Activated CD4-positive, alpha-beta T cell treated with anti-CD3 and anti-CD28 coated beads, Interleukin-2, Interleukin-4, amounts not matched to agents 100 ng/mL and 50 ng/mL, durations not matched to agents 16 hours and 8 hours (primary cell): ENCODE measurements around the gene SP2.

Experiments used
- DNase-seq: peaks from one replicate; pipeline ENCODE4 v3.0.0-alpha.2; 2020; ENCODE audit warnings: low spot score

The SP2 gene

DNA sequence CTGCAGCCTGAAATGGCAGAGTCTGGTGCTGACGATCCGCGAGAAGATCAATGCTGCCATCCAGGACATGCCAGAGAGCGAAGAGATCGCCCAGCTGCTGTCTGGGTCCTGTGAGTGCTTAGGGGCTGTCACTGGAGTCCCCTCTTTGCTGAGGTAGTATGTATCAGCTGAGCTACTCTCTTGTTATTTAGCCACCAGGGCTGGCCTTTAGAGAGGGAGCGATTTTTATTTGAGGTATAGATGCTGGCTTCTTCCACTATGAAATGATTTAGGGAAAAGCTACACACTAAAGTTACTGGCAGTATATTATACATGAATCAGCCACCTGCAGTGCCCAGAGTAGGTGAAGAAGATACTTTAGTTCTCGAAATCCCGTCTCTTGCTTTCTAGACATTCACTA is 77.5 kb downstream of the SP2 start:
- no peak for DNase-seq

DNA sequence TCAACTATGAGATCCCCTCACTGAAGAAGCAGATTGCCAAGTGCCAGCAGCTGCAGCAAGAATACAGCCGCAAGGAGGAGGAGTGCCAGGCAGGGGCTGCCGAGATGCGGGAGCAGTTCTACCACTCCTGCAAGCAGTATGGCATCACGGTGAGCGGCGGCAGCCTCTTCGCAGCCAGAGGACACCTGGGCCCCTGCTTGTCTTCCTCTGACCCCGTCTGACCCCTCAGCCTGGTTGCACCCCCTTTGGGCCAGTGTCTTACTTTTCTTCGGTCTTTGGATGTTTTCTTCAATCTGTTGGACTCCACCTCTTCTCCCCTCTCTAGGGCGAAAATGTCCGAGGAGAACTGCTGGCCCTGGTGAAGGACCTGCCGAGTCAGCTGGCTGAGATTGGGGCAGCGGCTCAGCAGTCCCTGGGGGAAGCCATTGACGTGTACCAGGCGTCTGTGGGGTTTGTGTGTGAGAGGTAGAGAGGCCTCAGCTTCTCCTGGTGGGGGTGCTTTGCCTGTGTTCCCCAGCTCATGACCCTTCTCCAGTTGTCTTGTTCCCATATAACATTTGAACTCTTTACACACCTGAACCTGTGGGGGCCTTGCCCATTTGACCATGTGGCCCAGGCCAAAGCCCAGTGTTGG is 79.3 kb downstream of the SP2 start:
- DNase-seq, result no peak

DNA sequence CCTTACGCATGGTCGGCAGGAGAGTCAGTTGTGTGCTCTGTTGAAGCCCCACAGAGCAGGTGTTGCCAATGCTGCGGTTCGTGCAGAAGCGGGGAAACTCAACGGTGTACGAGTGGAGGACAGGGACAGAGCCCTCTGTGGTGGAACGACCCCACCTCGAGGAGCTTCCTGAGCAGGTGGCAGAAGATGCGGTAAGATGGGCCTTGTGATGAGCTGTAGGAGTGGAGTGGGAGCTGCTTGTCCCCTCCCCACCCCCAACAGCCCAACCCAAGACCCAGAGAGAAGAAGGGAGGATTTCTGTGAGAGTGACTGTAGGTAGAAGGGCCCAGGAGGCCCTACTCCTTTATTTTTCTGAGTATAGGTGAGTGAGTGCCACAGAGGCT is 79.8 kb downstream of the SP2 start:
- no peak for DNase-seq

DNA sequence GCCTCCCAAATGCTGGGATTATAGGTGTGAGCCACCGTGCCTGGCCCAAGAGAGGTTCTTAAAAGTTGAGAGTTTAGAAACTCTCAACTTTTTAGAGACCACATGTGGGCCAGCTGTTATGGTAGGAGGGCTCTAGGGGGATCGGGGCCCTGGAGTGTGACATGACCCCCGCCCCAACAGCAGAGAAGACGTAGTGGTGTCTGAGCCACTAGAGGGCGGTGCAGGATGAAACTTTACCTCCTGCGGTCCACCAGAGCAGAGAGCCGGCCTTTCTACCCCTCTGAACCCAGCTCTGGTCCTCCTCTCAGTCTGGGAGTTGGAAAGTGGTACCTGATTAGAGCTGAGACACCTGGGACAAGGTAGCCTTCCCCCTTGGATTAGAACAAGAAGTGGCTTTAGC is 82.3 kb downstream of the SP2 start:
- peak; percentile 48 for DNase-seq
